DMS114 treated with DMSO at 0.1 percent for 48 hours (cell line): ENCODE results near the gene XRCC1.
A peak's percentile ranks its signal among the peaks of the same experiment; 100 is the strongest.
"Not testable (repeated sequence)": the region's sequence is repeated elsewhere in the genome, so short reads cannot be mapped to it uniquely, and the experiment has no call there.

Experiments
- DNase-seq: peaks from one replicate; lab custom pipeline; 2025; ENCODE audit not compliant: unreplicated experiment; lab: John Stamatoyannopoulos, UW

The XRCC1 gene

GRCh38 chr19:43524922-43525835, 50.1 kb downstream of the XRCC1 start:
- no peak for DNase-seq

- not testable (repeated sequence) for DNase-seq
These were observed 51.6 kb downstream of the XRCC1 start for GRCh38 chr19:43523696-43524095.

GRCh38 chr19:43522929-43523328, 52.4 kb downstream of the XRCC1 start:
- no peak for DNase-seq

DNA sequence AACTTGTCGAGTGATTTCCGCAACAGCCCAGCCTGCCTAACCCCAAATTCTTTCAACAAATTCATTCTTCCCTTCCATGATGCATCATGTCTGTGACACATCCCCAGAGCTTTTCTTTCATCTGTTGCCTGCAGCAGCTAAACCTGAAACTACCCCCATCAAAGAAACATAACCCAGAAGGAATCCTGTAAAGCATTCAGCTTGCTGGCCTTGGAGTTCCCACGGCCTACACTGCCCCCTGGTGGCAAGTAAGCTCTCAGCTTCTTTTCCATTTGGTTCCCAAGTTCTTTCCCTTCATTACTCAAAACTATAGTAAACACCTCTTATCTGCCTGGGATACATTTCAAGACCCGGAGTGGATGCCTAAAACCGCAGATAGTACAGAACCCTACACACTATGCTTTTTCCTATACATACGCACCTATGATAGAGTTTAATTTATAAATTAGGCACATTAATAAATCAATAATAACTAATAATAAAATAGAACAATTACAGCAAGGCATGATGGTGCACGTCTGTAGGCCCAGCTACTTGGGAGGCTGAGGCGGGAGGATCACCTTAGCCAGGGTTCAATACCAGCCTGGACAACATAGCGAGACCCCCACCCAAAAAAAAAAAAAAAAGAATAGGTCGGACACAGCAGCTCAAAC, 55.8 kb downstream of the XRCC1 start:
- peak; percentile 53 for DNase-seq

DNA sequence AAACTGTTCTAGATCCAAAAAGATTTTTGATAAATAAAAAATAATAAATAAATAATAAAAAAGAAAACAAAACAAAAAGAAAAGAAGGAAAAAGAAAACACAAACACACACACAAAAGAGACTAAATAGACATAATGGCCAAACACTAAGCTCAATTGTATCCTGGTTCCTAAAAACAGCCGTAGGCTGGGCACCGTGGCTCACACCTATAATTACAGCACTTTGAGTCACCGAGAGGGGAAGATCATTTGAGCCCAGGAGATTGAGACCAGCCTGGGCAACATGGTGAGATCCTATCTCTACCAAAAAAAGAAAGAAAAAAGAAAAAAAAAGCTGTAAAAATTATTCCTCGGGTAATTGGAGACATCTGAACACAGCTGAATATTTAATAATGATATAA, 57.3 kb downstream of the XRCC1 start:
- no peak for DNase-seq

- DNase-seq = not testable (repeated sequence)
These were observed 62.9 kb downstream of the XRCC1 start for GRCh38 chr19:43512399-43512798.

- DNase-seq = no peak
These were observed 64.0 kb downstream of the XRCC1 start for GRCh38 chr19:43511324-43511723.

- no peak for DNase-seq
These were observed 64.6 kb downstream of the XRCC1 start for GRCh38 chr19:43510713-43511112.

DNA sequence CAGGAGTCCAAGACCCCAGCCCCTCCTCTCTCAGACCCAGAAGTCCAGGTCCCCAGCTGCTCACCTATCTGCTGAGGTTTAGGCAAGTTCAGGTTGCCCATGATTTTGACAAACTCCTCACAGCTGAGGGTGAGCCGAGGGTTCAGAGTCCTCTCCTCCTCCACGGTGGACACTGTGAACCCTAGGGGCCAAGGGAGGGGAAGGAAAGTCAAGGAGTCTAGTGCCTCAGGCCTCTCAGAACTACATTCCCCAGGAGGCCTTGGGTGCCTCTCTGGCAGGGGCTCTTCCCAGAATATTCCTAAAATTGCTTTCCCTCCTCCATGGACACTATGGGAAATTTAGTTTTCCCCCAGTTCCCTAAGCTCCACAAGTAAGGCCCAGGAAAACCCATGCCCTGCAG, 67.4 kb downstream of the XRCC1 start:
- no peak for DNase-seq

DNA sequence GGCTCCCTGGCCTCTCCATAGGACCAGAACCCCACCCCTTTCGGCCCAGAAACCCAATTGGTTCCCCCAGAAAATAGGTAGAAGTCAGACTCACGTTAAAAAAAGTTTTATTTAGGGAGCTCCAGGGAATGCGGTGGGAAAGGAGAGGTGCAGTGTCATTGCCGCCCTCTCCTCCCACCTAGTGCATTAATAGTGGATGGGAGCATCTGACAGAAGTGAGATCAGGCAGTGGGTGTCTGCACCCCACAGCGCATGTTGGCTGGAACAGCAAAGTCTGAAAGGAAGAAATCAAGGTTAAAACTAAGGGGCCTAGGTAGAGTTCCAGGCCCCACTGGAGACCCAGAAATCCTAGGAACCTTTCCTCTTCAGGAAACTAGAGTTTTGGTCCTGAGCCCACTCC, 68.7 kb downstream of the XRCC1 start:
- no peak for DNase-seq

DNA sequence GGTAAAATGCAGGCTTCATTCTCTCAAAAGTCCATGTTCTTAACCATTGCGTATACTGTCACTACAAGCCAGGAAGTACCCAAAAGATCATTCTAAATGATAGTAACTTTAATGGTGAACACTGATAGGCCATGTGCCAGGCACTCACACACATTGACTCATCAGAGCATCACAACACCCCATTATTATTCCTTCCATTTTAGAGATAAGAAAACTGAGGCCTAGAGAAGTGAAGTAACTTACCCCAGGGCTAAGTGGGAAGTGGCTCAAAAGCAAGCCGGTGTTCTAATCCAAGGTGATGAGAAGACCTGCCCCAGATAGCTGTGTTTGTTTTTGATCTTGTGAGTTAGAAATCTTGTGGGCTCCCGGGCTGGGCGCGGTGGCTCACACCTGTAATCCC, 69.4 kb downstream of the XRCC1 start:
- no peak for DNase-seq

DNA sequence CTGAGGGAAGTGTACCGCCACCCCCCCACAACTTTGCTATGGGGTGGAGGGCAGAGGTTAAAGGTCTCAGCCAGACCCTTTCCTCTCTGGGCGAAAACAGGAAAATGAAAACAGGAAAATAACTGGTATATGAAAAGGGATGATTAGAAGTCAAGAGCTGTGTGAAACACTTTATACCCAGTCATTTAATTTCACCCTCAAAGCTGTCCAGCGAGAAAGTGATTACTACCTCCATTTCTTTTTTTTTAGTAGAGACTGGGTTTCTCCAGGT, 70.2 kb downstream of the XRCC1 start:
- DNase-seq = no peak

- no peak for DNase-seq
These were observed 70.7 kb downstream of the XRCC1 start, which contains the start of gene PHLDB3 for GRCh38 chr19:43504426-43505185. PHLDB3 (minus strand) TSS chr19:43504746; CDS start chr19:43504118, 628 bp downstream.

DNA sequence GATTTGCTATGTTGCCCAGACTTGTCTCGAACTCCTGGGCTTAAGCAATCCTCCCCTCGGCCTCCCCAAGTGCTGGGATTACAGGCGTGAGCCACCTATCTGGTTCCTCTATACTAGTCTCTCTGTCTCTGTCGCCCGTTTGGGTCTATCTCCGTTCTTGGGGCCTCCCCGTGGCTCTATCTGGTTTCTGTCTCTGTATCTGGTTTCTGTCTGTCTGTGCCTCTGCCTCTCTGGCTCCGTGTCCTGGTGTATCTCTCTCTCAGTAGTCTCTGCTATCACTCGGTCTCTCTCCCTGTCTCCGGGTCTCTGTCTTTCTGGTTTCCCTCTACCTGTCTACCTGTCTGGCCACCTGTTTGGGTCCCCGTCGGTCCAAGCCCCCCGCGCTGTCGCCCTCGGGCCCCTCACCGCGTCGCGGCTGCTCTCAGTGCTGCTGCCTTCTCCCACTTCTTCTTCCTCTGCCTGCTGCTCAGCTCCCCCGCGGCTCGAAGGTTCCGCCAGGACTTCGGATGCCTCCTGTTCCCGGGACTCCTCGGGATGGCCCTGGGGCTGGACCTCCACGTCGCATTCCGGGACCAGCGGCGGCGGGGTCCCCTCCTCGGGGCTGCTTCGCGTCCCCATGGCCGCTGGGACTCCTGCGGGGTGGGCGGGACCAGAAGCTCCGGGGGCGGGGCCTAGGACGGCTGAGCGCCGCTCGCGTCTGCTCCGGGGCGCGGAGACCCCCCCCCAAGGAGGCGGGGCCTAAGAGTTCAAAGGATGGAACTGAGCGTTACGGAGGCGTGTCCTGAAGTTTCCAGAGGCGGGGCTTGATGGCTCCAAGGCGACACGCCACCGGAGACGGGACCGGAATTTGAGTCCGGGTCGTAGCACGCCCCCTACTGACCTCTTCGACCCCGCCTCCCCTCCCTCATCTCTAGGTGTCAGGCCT, 71.6 kb downstream of the XRCC1 start:
- DNase-seq = peak; percentile 77

DNA sequence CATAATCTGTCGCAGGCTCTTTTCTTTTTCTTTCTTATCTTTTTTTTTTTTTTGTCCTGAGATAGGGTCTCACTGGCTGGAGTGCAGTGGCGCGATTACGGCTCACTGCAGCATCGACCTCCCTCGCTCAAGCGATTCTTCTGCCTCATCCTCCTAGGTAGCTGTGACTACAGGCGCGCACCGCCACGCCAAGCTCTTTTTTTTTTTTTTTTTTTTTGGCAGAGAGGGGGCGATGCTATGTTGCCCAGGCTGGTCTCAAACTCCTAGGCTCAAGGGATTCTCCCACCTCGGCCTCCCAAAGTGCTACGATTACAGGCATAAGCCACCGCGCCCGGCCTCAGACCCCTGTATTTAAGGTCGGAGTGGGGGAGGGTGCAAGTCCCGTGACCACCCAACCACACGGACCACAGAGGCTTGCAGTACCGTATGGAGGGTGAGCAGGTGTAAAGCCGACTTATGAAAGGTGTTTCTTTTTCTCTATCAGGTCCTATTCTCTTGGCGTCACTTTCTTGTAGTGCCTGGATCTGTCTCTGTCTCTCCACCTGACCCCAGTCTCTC, 72.8 kb downstream of the XRCC1 start:
- DNase-seq = no peak

- no peak for DNase-seq
These were observed 73.5 kb downstream of the XRCC1 start for GRCh38 chr19:43501661-43502418.

- no peak for DNase-seq
These were observed 76.3 kb downstream of the XRCC1 start for GRCh38 chr19:43499042-43499441.

- no peak for DNase-seq
These were observed 77.0 kb downstream of the XRCC1 start for GRCh38 chr19:43498233-43498842.

- no peak for DNase-seq
These were observed 78.4 kb downstream of the XRCC1 start for GRCh38 chr19:43496960-43497359.
